ENCODE data around the gene C9.
A peak's percentile ranks its signal among the peaks of the same experiment; 100 is the strongest.

C9 gene

DNA sequence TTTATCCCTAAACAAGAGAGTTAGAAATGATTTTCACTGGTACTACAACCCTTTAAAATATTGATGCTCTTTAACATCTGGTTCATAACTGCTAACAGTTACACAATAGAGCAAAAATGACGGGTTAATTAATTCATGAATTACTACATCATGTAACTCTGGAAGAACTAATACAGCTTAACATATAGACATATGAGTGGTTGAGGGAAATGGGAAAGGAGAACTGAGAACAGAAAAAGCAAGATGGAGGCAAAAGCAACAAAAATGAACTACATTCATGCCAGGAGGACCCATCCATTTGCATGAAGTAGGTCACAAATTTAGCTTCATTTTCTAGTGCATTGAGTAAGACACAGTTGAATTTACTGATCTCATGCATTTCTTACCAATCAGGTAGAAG lies 61.8 kb downstream of the C9 start:
- H3K27me3 ChIP-seq (replicated peaks): no peaks in the 10 kb centered on the region
- TF ChIP-seq, protein P1, sequence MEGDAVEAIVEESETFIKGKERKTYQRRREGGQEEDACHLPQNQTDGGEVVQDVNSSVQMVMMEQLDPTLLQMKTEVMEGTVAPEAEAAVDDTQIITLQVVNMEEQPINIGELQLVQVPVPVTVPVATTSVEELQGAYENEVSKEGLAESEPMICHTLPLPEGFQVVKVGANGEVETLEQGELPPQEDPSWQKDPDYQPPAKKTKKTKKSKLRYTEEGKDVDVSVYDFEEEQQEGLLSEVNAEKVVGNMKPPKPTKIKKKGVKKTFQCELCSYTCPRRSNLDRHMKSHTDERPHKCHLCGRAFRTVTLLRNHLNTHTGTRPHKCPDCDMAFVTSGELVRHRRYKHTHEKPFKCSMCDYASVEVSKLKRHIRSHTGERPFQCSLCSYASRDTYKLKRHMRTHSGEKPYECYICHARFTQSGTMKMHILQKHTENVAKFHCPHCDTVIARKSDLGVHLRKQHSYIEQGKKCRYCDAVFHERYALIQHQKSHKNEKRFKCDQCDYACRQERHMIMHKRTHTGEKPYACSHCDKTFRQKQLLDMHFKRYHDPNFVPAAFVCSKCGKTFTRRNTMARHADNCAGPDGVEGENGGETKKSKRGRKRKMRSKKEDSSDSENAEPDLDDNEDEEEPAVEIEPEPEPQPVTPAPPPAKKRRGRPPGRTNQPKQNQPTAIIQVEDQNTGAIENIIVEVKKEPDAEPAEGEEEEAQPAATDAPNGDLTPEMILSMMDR (IDR thresholded peaks at IDR 0.05; ENCODE audit: low read depth, low read length, missing control alignments): no peak
- in situ Hi-C loops (cut with HindIII; ENCODE audit: low pct_ligation_motif_present, low sequenced_read_pairs): no loop called here
- no peak overlapping the region for H3K27ac ChIP-seq
- DNase-seq: no peak
- H3K4me3 ChIP-seq (ENCODE audit: low read depth, low read length): no peak overlapping the region
- H3K36me3 ChIP-seq (replicated peaks): no peaks in the 10 kb centered on the region

DNA sequence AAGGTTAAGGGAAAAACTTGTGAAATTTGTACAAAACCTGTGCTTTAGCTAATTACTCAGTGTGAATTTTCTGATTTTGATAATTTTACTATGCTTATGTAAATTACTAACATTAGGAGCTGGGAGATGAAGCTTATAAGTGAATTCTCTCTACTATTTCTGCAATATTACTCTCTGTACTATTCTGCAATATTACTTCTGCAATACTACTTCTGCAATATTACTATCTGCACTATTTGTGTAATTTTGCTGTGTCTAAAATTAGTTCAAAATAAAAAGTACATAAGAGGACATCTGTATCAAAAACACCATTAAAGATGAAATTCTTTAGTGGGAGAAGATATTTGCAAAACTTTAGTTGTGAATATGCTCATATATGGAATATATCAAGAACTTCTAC lies 62.9 kb downstream of the C9 start:
- TF ChIP-seq, protein P1 (IDR thresholded peaks at IDR 0.05; ENCODE audit: low read depth, low read length, missing control alignments): no peak
- Histone ChIP-seq H3K36me3 (replicated peaks) (no peaks in the 10 kb centered on the region), H3K27ac (no peak overlapping the region), H3K27me3 (replicated peaks) (no peaks in the 10 kb centered on the region), H3K4me3 (ENCODE audit: low read depth, low read length) (no peak overlapping the region)
- in situ Hi-C loops (cut with HindIII; ENCODE audit: low pct_ligation_motif_present, low sequenced_read_pairs): no loop called here
- DNase-seq: no peak

DNA sequence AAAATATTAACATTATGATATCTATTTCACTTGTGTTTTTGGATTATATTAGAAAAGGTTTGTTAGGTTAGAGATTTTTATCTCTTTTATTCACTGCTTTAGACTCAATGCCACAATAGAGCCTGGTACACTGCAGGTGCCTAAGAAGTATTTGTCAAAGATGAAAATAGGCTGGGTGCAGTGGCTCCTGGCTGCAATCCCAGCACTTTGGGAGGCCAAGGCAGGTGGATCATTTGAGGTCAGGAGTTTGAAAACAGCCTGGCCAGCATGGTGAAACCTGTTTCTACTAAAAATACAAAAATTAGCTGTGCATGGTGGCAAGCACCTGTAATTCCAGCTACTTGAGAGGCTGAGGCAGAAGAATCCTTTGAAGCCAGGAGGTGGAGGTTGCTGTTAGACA lies 64.3 kb downstream of the C9 start:
- Histone ChIP-seq H3K36me3 (replicated peaks) (no peaks in the 10 kb centered on the region), H3K27me3 (replicated peaks) (no peaks in the 10 kb centered on the region), H3K4me3 (ENCODE audit: low read depth, low read length) (no peak overlapping the region), H3K27ac (no peak overlapping the region)
- TF ChIP-seq, protein P1 (IDR thresholded peaks at IDR 0.05; ENCODE audit: low read depth, low read length, missing control alignments): no peak
- in situ Hi-C loops (cut with HindIII; ENCODE audit: low pct_ligation_motif_present, low sequenced_read_pairs): no loop called here
- no peak for DNase-seq

DNA sequence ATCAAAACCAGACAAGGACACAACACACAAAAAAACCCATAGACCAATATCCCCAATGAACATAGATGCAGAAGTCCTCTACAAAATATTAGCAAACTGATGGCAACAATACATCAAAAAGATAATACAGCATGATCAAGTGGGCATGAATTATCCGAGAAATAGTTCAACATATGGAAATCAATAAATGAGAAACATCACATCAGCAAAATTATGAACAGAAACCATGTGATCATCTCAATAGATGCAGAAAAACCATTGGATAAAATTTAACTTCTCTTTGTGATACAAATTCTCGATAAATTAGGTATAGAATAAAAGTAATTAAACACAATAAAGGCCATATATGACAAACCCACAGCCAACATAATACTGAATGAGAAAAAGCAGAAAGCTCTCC lies 69.6 kb downstream of the C9 start:
- Histone ChIP-seq H3K27me3 (replicated peaks) (no peaks in the 10 kb centered on the region), H3K36me3 (replicated peaks) (no peaks in the 10 kb centered on the region), H3K27ac (no peak overlapping the region), H3K4me3 (ENCODE audit: low read depth, low read length) (no peak overlapping the region)
- in situ Hi-C loops (cut with HindIII; ENCODE audit: low pct_ligation_motif_present, low sequenced_read_pairs): no loop called here
- DNase-seq: no peak
- TF ChIP-seq, protein P1 (IDR thresholded peaks at IDR 0.05; ENCODE audit: low read depth, low read length, missing control alignments): no peak

DNA sequence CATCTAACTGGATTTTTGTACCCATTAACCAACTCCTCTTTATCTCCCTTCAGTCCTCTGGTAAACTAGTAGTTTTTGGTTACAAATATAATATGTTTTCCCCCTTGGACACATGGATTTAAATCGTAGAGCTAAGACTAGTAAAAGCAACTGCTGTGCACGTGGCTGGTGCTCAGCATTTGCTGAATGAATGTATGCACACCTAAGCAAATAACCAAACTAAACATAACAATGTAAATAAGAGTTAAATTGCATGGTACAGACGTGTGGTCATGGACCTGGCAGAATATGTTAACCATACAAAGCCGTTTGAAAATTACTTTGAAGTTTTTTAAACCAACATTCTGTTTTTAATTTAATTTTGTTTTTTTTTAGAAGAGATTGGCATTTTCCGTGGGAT lies 79.7 kb downstream of the C9 start:
- Histone ChIP-seq H3K36me3 (replicated peaks) (no peaks in the 10 kb centered on the region), H3K4me3 (ENCODE audit: low read depth, low read length) (no peak overlapping the region), H3K27me3 (replicated peaks) (no peaks in the 10 kb centered on the region), H3K27ac (no peak overlapping the region)
- in situ Hi-C loops (cut with HindIII; ENCODE audit: low pct_ligation_motif_present, low sequenced_read_pairs): no loop called here
- TF ChIP-seq, protein P1 (IDR thresholded peaks at IDR 0.05; ENCODE audit: low read depth, low read length, missing control alignments): no peak
- DNase-seq: no peak

DNA sequence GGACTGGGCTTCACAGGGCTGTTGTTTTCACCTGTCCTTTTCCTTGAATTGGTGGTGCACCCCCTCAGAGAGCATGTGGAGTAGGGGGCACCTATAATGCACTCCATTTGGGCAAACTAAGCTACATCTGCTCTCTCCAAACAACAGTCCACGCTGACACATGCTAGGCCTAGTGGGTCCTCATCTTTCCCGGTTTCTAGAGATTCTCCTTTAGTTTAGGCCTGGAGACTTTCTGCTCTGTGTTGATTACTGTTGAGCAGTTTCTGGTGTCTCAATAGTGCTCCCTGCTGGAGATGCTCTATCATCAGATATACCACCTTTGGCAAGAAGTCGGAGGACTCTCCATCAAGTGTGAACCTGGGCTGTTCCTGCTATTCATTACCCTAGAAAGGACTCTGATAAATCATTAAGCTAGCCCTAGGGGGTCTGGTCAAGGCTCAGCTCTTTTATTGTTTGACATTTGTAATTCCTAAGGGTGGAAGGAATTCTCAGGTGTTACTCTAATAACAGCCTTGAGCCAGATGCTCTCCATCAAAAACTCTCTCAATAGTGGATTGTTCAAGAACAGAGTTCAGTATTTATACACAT lies 81.0 kb downstream of the C9 start:
- Histone ChIP-seq H3K4me3 (ENCODE audit: low read depth, low read length) (no peak overlapping the region), H3K27ac (no peak overlapping the region), H3K27me3 (replicated peaks) (no peaks in the 10 kb centered on the region), H3K36me3 (replicated peaks) (no peaks in the 10 kb centered on the region)
- in situ Hi-C loops (cut with HindIII; ENCODE audit: low pct_ligation_motif_present, low sequenced_read_pairs): no loop called here
- TF ChIP-seq, protein P1 (IDR thresholded peaks at IDR 0.05; ENCODE audit: low read depth, low read length, missing control alignments): peak; percentile 81
- peak; percentile 71 for DNase-seq
